CD4-positive, alpha-beta T cell treated with Interleukin-15 for 1 hour (primary cell): ENCODE measurements around the gene SEZ6L.

Experiments used
- DNase-seq: peaks from one replicate; pipeline ENCODE4 v3.0.0-alpha.2; 2020

Gene SEZ6L

DNA sequence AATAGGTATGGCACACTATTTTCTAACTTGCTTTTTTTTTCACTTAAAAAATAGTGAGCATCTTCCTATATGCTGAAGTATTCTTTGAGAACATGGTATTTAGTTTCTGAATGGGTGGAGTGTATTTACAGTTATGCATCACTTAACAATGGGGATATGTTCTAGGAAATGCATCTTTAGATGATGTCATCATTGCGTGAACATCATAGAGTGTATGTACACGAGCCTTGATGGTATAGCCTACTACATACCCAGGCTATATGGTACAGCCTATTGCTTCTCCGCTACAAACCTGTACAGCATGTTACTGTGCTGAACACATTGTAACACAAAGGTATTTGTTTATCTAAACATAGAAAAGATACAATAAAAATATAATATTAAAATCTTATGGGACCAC is 135.5 kb downstream of the SEZ6L start:
- DNase-seq, result no peak

DNA sequence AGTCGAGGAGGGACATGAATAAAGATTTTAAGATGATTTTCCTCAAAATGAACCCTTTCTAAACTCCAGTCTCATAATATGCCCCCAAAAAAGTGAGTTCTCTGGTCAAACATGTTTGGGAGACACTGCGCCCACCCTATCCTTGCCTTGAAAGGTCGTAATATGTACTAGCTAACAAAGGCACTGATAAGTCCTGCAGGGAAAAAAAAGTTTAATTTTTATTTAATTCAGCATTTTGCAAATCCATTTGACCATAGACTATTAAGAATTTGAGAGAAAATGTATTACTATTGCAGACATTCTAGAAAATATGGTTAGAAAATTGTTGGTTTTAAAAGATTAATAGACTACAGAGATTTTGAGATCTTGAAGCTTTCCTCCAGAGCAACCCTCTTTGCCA is 139.2 kb downstream of the SEZ6L start:
- DNase-seq, result no peak

DNA sequence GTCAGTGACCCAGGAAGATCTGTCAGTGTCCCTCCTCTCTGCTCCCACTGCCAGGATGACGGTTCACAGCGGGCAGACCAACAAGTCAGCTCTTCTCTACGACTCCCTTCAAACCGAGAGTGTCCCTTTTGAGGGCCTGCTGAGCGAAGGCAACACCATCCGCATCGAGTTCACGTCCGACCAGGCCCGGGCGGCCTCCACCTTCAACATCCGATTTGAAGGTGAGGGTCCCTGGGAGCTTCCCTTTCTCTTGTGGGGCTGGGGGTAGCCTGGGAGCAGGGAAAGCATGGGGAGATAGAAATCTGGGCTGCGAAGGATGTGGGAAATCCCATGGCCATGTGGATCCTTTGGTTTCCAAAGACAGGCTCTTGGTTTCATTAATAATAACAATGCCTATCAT is 141.4 kb downstream of the SEZ6L start:
- DNase-seq, result no peak

DNA sequence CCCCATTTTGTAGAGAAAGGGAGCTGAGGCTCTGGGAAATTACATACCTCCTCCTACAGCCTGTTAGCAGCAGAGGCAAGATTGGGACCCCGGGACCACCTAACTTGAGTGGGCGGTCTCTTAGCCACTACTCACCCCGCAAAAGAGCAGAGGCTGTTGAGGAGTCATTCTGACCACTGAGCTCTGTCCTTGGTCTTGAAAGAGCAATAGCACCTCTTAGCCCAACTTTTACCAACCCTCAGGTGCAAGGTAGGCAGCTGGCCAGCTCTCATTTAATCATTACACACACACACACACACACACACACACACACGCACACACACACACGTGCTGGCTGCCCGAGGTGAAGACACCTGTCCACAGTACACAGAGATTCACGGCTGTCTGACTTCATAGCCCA is 144.0 kb downstream of the SEZ6L start:
- DNase-seq, result no peak

DNA sequence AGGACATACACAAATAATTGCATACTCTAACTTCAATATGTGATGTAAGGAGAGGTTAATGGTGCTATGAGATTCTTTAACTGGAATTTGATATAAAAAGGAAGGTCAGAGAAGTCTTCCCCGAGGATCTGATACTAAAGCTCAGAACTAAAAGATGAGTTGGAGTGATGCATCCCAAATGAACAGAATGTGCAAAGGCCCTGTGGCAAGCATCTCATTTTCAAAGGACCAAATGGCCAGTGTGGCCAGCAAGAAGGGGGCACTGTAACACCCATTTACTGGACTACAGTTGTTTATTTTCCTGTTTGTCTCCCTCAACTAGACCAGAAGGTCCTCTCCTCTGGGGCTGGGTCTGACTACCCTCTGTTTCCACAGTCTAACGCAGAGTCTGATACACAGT is 144.9 kb downstream of the SEZ6L start:
- DNase-seq, result no peak

DNA sequence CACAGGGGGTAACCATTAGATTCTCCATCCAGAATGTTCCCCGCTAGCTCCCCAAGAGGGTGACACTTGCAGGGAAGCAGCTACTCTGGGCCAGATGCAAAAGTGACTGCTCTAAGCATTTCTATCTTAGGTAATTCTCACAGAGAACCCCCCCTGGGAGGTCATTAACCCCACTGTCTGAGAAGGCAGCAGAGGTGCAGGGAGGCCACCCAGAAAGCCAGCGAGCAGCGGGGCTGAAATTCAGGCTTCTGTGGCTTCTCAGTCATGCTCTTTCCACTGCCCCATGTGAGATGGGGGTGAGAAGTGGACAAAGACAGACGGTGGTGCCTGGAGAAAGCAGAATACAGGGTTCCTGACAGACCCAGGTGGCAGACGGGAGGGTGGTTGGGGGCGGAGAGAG is 145.4 kb downstream of the SEZ6L start:
- DNase-seq, result no peak

DNA sequence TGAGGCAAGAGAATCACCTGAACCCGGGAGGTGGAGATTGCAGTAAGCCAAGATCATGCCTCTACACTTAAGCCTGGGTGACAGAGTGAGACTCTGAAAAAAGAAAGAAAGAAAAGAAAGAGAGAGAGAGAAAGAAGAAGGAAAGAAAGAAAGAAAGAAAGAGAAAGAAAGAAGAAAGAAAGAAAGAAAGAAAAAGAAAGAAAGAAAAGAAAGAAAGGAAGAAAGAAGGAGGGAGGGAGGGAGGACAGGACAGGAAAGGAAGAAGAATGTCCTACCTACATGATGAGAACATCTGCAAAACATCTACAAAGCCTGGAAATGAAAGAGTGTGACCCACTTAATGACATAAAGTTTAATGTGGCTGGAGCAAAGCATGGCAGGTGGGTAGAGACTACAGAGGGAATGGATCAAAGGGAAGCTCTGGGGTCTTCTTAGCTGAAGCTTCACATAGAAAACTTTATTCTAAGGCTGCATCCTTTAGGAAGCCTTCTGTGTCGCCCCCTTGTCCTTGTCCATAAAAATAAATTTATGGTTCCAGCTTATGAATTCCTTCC is 147.5 kb downstream of the SEZ6L start:
- DNase-seq, result no peak

DNA sequence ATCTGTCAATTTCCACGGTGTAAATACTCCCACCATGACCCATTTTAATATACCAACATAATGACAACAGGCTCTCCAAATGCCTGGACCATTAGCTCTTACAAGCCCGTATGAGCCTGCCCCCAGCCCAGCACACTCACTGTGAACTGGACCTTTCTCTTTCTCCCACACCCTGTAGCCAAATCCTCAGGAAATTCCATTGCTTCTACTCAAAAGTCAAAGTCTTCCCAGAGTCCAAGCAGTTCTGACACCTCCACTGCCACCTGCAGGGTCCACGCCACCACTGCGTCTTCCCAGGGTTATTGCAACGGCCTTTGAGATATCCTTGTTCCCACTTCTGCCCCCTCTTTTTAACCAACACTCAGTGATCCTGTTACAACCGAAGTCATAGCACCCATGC is 149.7 kb downstream of the SEZ6L start:
- no peak for DNase-seq

DNA sequence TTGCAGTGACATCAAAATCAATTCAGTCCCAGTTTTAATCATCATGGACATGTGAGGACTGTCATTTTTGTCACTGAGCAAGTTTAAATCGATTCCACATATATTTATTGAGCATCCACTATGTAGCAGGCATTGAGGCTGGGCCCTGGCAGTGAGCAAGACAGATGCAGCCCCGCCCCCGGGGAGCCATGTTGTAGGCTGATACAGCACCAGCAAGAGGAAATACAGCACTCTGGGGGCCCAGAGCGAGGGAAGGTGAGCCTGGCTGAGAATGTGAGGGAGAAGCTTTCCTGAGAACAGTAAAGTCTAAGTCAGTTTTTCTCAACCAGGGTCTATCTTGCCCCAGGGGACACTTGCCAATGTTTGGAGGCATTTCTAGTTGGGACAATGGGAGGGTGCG is 151.2 kb downstream of the SEZ6L start:
- no peak for DNase-seq

DNA sequence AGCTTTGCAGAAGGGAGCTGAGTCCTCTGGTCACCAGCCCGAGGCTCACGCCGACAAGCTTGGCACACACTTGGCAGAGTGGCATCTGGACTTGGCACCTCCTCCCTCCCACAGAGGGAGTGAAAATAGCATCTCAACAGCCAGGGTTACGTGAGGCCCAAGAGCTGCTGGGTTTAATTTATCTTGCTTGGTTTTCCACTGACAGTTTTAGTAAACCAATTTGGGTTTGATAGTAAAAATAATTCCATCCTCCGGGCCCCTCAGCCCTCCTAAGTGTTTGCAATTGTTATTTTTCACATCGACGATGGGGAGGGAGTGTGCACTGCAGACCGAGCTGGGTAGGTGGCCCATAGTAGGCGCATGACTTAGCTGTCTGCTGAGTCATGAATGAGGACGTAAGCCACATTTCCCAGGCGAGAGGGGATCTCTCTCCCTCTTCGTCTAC is 152.2 kb downstream of the SEZ6L start:
- DNase-seq, result no peak

DNA sequence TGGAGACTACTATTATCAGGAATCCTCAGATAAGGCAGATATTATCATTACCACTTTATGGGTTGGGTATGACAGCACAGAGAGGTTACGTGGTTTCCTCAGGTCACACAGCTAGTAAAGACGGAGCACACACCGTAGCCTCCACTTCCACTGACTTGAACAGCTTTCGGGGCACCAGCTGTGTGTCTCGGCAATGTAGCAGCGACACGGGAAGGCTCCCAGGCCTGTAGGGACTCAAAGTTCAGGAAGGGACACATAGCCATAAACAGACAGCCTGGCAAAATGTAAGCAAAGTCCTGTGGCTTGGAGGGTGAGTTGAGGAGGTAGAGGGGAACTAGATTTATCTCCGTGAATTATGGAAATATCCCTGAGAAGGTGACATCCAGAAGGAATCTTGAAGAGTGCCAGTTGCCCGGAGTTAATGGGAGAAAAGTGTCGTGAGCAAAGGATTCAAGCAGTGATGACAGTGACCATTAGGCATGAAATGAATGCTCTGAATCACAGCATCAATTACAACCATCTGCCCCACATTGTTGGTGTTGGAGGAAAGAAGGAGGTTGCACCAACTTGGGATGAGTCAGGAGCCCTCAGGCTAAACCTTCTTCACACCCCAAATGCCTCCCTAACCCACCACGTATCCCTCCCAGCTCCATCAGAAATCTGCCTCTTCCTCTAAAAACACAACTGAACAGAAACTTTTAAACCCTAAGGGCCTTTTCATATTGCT is 153.1 kb downstream of the SEZ6L start:
- DNase-seq, result no peak

DNA sequence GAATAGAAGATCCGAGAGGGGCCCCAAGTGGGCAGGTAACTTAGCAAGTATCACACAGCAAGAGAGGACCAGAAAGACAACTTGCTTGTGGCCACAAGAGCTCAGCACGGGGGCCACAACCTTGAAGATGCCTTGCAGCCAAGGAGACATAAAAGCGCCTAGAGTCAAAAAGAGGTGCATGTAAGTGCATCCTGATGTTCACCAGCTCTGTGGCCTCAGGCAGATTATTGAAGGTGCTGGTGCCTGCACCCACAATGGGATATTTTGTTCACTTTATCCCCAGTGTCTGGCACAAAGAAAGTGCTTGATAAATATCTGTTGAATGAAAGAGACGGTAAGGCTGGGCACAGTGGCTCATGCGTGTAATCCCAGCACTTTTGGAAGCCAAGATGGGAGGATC is 153.8 kb downstream of the SEZ6L start:
- no peak for DNase-seq

DNA sequence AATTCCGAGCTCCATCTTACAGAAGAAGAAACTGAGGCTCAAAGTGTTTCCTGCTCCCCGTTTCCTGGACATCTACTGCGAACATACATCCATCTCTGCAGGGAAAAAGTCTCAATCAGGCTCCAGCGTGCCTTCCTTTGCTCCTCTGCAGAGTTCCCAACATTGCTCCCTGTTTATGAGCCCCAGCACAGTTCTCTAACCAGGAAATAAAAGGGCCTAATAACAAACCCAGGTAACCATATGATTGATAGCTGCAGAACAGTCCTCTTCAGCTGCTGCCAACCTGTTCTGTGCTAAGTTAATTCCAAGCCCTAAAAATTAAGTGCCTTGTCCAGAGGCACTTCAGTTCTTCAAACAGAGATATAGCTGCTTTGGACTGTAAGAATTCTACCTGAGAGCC is 154.9 kb downstream of the SEZ6L start:
- no peak for DNase-seq

DNA sequence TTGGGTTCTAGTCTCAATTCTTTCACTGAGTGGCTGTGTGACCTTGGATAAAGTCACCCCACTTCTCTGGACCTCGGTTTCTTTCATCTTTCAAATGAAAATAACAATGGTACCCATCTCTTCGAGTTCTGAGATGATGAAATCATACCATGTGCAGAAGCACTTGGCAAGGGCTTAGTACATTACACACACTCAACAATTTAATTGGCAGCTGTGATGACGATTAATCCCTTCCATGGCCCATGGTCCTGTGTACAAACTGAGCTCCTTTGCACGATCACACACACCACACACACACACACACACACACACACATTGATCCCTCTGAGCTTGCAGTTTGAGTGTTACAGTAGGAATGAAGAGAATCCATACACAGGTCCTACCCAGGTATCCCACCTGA is 156.4 kb downstream of the SEZ6L start:
- DNase-seq, result no peak

DNA sequence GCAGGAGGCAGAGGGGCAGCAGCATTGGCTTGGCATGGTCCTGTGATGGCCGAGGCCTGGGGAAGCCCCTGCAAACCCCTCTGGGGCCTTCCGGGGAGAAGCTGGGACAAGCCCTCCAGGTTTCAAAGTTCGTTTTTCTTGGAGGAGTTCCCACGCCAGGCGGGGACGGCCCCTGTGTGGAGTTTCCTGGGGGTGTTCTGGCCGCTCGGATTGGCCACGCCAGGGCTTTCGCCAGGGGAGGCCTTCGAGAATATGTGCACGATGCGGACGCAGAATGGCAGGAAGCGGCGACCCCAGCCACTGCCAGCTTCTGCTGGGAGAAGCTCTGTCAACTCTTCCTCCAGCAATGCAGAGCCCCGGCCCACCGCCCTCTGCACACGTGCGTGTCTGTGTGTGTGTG is 157.5 kb downstream of the SEZ6L start:
- DNase-seq, result no peak

DNA sequence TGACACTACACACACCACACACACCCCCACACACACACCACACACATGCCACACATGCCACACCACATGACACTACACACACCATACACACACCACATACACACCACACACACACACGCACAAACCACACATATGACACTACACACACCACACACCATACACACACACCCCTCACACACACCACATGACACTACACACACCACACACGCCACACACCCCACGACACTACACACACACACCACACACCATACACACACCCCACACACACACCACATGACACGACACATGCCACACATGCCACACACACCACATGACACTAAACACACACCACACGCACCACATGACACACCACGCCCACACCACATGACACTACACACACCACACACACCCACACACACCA is 158.0 kb downstream of the SEZ6L start:
- no peak for DNase-seq

DNA sequence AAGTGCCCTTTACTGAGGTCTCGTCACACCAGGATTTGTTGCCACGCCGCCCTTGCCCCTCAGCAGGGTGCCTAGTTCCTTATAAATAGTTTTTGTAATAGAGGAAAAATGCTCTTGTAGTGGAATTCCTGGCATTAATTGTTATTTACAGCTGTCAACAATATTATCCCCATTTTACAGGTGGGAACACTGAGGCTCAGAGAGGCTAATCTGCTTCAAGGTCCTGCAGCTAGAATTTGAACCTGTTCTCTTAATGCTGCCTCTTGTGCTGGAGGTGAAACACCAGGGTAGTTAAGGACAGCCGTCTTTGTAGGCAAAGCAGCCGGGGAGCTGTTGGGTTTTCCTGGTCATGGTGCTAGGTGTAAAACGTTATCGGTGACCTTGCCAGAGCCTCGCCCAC is 159.0 kb downstream of the SEZ6L start:
- no peak for DNase-seq

DNA sequence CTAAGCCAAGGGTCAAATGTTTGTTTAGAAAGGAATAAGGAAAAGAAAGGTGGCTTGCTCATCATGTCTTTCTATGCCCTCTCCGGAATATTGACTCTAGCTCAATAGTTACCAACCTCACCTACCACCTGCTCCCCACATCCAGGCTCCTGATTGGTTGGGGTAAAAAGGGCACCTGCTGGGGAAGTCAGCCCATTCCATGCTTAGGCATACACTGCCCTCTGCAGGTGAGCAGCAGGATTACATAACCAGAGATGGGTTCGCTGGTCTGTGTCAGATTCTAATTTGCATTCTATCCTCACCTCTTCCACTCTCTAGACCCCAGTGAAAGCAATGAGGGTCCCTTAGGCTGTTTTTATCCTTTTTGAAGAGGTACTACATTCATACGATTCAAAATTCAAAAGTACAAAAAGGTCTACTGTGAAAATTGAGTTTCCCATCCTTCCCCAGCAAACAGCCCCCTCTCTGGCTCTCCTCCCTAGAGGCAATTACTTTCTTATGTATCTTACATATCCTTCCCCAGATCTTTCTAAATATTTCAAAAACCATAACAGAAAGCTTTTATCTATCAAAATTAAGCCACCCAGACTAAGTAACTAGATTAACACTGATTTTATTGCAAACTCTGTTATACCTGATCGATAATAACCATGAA is 161.8 kb downstream of the SEZ6L start:
- peak; percentile 48 for DNase-seq

DNA sequence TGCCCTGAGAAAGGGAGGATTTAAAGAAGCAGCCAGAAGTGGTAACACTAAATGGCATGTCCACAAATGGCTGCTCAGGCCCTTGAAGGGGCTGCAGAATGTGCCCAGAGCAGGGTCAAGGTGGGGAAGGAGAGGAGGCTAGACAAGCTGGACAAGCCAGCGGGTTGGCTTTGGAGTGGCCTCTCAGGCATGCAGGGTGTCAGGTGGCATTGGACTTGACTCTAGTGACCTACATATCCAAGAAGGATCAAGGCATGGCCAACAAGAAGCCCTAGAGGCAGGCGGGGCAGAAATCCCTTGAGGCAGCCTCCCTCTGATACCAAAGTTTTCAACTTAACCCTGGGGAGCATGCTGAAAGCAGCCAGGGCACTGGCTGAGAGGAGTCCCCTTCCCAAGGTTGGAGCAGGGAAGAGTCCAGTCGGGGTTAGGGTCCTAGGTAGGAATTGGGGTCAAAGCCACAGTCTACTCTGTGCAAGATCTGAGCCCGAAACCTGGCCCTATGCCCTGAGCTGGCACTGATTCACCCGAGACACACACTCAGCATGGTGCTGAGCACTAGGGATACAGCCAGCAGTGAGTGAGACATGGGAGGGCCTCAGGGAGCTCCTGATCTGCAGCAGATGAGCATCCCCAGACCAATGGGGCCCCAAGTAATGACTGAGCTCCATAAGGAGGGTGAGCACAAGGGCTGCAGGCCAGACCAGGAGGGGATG is 164.0 kb downstream of the SEZ6L start:
- no peak for DNase-seq

DNA sequence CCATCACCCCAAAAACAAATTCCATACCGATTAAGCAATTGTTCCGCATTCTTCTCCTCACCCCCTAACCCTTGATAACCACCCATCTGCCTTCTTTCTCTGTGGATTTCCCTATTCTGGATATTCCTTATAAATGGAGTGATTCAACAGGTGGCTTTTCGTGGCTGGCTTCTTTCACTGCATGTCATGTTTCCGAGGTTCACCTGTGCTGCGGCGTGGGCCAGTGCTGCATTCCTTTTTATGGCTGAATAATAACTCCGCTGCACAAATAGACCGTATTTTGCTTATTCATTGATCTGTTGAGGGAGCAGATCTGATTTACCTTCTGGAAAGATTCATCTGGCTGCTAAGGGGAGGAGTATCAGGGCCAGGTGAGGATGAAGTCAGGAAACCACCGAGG is 165.0 kb downstream of the SEZ6L start:
- DNase-seq, result no peak

DNA sequence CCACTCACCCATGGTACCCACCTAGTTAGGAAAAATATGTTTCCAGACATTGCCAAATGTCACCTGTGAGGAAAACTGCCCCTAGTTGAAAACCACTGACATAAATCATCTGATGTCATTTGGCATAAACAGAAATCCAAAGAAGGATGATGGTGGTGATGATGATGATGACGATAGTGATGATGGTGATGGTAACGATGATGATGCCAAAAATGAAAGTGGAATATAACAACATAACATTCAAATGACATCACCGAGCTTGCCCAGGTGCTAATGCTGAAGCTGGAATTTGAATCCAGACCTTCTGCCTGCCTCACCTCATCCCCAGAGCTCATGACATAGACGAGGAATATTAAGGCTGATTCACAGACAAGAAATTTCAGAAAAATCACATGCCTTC is 167.5 kb downstream of the SEZ6L start:
- DNase-seq, result no peak

DNA sequence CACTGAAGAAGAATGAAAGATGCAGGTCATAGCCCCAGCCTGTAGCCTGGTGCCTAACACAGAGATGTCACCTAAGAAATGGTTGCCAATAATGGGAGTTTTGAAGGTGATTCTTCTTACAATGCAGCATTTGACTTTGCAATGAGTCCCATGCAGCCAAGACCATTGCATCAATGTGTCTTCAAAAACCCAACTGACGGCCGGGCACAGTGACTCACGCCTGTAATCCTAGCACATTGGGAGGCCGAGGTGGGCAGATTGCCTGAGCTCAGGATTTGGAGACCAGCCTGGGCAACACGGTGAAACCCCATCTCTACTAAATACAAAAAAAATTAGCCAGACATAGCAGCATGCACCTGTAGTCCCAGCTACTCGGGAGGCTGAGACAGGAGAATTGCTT is 170.5 kb downstream of the SEZ6L start:
- DNase-seq, result no peak

DNA sequence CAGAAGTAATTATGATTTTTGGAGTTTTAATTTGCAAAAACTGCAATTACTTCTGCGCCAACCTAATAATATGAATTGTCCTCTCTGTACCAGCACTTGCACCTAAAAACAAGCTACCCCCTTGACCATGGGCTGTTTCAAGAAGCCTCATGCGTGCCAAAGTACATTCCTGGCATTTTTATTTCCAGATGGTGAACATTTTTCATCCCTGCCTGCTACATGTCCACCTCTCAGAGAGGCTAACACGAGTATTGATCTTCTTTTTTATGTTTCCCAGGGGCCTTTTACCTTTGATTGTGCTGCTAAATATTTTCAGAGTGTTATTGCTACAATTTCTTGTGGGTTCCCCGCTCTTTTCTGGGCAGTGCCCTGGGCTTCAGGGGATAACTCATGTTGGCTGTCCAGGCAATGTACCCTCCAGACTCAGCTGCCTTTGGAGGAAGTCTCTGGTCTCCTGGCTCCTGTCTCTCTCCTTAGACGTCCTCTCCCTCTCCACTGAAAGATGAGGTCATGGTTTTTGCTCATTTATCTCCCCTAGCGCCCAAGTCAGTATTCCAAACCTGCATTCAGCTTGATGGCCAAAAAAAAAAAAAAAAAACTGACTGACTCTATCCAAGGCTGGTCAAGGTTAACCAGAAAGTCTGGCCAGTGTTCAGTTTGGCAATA is 173.6 kb downstream of the SEZ6L start:
- DNase-seq, result no peak
